ENCODE measurements around the gene TGFB1I1.

GRCh38 chr16:31485571-31485970 lies 13.6 kb downstream of the TGFB1I1 start:
- TF ChIP-seq TOX (CRISPR knock-in tag; IDR thresholded peaks at IDR 0.05; ENCODE audit: borderline replicate concordance) (no peak), RARB (CRISPR knock-in tag; IDR thresholded peaks at IDR 0.05) (no peak), ZNF8 (CRISPR knock-in tag; IDR thresholded peaks at IDR 0.05) (no peak), PATZ1 (CRISPR knock-in tag; IDR thresholded peaks at IDR 0.05; ENCODE audit: borderline replicate concordance) (no peak), CREB5 (CRISPR knock-in tag; IDR thresholded peaks at IDR 0.05; ENCODE audit: low read depth) (no peak), TSHZ2 (CRISPR knock-in tag; IDR thresholded peaks at IDR 0.05) (no peak), ARNTL (CRISPR knock-in tag; IDR thresholded peaks at IDR 0.05; ENCODE audit: borderline replicate concordance, low read depth) (no peak), CSRNP3 (CRISPR knock-in tag; IDR thresholded peaks at IDR 0.05) (no peak), ESRRG (CRISPR knock-in tag; IDR thresholded peaks at IDR 0.05) (no peak), ZC3H10 (CRISPR knock-in tag; IDR thresholded peaks at IDR 0.05) (no peak), GLIS3 (CRISPR knock-in tag; IDR thresholded peaks at IDR 0.05) (no peak)
